GM19193 (cell line): ENCODE results near the gene POP4.

Experiments
- POLR2A ChIP-seq: IDR thresholded peaks from 4 replicates; pipeline ENCODE4 v1.6.1; 2011; ENCODE audit not compliant: insufficient read depth, insufficient read length; ENCODE audit errors: extremely low read depth

POP4 gene

GRCh38 chr19:29631450-29631849 lies 25.4 kb downstream of the POP4 start:
- TF ChIP-seq POLR2A, result no peak

DNA sequence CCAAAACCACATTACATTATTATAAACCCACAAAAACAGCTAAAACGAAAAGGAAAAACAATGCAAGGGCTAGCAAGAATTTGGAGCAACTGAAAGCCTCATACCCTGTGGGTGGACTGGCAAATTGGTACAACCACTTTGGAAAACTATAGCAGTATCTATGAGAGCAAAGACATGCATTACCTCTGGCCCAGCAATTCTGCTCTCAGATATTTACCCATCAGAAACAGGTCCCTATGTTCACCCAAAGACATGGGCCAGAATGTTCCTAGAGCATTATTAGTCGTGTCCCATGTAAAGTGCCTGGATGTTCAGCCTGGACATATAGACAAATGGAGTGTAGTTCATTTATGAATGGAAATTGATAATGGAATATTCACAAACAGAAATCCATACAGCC lies 27.9 kb downstream of the POP4 start:
- no peak for TF ChIP-seq POLR2A

GRCh38 chr19:29634423-29635130 lies 28.5 kb downstream of the POP4 start:
- TF ChIP-seq POLR2A, result no peak

DNA sequence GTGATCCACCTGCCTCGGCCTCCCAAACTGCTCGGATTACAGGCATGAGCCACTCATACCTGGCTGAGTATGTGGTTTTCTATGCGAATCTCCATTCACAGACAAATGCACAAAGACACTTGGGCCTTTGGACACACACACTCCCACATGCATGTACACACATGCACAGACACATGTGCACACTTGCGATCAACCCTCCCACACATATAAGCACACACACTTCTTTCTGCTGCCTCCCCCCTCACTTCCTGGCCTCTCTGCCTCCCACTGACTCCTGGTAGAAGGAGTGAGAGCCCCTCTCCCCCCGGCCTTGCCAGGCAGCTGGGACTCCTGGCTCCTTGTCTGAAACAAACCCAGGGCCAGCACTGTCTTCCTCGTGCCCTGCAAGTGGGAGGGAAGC lies 29.9 kb downstream of the POP4 start:
- TF ChIP-seq POLR2A, result no peak

- TF ChIP-seq POLR2A, result no peak
These were observed 30.7 kb downstream of the POP4 start for GRCh38 chr19:29636553-29637360.

DNA sequence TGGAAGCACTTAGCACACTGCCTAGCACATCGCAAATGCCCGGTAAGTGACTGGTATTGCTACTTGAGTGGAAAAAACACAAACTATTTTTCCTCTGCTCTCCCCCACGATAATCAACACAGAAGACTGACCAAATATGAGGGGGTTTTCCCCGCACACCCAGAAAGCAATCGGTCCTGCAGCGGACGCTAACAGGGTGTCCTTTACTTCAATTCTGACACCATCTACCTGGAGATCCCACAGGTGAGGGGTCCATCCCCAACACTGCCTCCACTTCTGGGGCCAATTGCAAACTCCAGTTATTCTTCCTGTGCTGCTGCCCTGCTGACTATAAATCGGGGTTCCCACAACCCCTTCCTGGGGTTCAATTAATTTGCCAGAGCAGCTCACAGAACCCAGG lies 33.0 kb downstream of the POP4 start:
- no peak for TF ChIP-seq POLR2A

- TF ChIP-seq POLR2A, result no peak
These were observed 34.1 kb downstream of the POP4 start for GRCh38 chr19:29640231-29640630.

DNA sequence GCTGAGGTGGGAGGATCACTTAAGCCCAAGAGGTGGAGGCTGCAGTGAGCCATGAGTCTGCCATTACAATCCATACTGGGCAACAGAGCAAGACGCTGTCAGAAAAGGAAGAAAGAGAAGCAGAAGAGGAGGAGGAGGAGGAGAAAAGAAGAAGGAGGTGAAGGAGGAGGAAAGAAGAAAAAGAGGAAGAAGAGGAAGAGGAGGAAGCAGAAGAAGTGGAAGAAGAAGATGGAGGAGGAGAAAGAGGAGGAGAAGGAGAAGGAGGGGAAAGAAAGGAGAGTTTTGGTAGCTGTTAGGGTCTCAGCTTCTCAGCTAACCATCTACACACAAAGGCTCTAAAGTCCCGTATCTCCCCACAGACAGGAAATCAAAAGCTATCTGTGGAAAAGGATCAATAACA lies 35.5 kb downstream of the POP4 start:
- TF ChIP-seq POLR2A, result no peak

DNA sequence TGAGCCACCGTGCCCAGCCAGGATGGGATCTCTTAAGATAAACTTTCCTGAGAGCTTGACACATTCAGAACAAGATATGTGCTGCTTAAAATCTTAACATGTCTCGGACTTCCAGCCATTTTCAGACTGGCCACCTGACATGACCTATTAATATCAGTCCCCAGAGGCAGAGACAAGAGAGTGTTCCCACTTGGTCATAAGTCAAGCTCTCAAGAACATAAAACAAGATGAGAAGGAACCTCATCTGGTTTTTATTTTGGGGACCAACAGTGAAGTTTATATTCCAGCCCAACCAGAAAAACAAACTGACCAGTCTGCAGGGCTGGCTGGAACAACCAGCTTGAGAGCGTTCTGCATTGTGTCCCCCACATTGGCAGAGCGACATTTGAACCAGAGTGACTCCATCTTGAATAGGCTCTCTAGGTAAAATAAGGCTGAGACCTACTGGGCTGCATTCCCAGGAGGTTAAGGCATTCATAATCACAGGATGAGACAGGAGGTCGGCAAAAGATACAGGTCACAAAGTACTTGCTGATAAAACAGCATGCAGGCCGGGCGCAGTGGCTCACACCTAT lies 37.4 kb downstream of the POP4 start:
- TF ChIP-seq POLR2A, result no peak

- no peak for TF ChIP-seq POLR2A
These were observed 38.1 kb downstream of the POP4 start for GRCh38 chr19:29644210-29644609.

GRCh38 chr19:29645491-29645867 lies 39.4 kb downstream of the POP4 start:
- TF ChIP-seq POLR2A, result no peak

DNA sequence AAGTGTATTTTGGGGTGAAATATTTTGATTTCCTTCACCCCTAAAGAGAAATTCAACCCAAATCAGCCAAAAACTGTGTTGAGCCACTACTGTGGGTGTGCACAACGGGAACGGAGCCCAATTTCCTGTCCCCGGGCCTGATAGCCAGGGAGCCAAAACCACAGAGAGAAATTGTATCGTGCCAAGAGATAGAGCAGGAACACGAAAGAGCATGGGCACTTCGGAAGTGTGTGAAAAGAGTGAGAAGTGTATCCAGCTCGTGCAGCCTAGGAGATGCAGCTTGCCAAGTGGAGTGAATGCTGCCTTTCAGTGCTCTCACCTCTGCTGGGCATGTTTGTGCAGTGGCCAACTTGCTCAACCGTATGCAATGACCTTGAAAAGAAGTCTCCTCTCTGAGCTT lies 39.8 kb downstream of the POP4 start:
- no peak for TF ChIP-seq POLR2A

GRCh38 chr19:29650772-29651387 lies 44.8 kb downstream of the POP4 start:
- no peak for TF ChIP-seq POLR2A

DNA sequence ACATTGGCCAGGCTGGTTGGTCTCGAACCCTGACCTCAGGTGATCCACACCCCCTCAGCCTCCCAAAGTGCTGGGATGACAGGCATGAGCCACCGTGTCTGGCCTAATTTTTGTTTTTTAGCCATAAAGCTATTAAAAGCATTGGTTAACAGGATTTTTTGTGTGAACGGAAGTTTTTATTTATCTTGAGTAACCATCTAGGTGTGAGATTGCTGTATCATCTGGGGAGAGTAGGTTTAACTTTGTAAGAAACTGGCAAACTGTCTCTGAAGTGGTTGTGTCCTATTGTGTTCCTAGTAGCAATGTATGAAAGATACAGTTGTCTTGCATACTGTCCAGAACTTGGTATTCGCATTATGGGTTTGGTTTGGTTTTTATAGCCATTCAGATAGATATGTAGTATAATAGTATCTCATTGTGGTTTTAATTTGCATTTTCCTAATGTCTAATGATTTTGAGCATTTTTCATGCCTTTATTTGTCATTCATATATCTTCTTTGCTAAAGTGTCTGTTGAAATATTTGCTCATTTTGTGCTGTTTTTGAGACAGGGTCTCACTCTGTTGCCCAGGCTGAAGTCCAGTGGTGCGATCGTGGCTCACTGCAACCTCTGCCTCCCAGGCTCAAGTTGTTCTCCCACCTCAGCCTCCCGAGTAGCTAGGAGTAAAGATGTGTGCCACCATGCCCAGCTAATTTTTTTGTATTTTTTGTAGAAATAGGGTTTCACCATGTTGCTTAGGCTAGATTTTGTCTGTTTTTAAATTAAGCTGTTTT lies 45.7 kb downstream of the POP4 start:
- no peak for TF ChIP-seq POLR2A

DNA sequence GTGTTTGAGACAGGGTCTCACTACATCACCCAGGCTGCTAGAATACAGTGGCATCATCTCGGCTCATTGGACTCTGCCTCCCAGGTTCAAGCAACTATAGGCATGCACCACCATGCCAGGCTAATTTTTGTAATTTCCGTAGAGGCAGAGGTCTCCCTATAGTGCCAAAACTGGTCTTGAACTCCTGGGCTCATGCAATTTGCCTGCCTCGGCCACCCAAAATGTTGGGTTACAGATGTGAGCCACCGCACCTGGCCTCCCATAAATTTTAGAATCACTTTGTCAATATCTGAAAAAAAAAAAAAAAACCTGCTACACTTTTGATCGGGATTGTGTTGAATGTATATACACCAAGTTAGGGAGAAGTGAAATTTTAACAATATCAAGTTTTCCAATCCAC lies 47.3 kb downstream of the POP4 start:
- no peak for TF ChIP-seq POLR2A
